HepG2 (cell line): ENCODE measurements around the gene INPP5K. TPM values are rescaled to one million over a fixed set of nuclear protein-coding genes. Genes with fewer than 3 reads are reported as not detected.

Experiments
- ARID3A ChIP-seq: IDR thresholded peaks from 2 replicates; pipeline ENCODE4 v1.6.1; 2012; ENCODE audit warnings: low read depth, low read length, improper control_type of control experiment
- BCL3 ChIP-seq: sonication (generic); formaldehyde crosslinking; IDR thresholded peaks from 2 replicates; pipeline ENCODE4 v1.5.1; 2020; ENCODE audit warnings: mild to moderate bottlenecking, missing genetic modification reagents, moderate library complexity
- ELF1 ChIP-seq: sonication (generic); formaldehyde crosslinking; IDR thresholded peaks from 2 replicates; pipeline ENCODE4 v1.4.0; 2020; ENCODE audit warnings: missing genetic modification reagents
- ELK4 ChIP-seq: sonication (generic); formaldehyde crosslinking; IDR thresholded peaks from 2 replicates; pipeline ENCODE4 v1.9.0; 2021; ENCODE audit warnings: missing genetic modification reagents, borderline replicate concordance
- FOXM1 ChIP-seq: sonication (generic); formaldehyde crosslinking; IDR thresholded peaks from 2 replicates; pipeline ENCODE4 v1.5.0; 2020; ENCODE audit warnings: missing genetic modification reagents
- MEIS2 ChIP-seq: sonication (generic); formaldehyde crosslinking; IDR thresholded peaks from 2 replicates; pipeline ENCODE4 v1.9.0; 2021; ENCODE audit warnings: mild to moderate bottlenecking, missing genetic modification reagents
- MNT ChIP-seq: fragments of 450-650 bp; IDR thresholded peaks from 2 replicates; pipeline ENCODE4 v1.6.1; 2016
- SIN3B ChIP-seq: fragments of 150-350 bp; IDR thresholded peaks from 2 replicates; pipeline ENCODE4 v1.6.1; 2014; ENCODE audit warnings: low read length
- SNAPC2 ChIP-seq: sonication (generic); formaldehyde crosslinking; IDR thresholded peaks from 2 replicates; pipeline ENCODE4 v1.8.1; 2022; ENCODE audit warnings: mild to moderate bottlenecking, missing genetic modification reagents
- SOX13 ChIP-seq, 3 experiments: fragments of 450-650 bp in 1 of 3; sonication (generic) in 1 of 3; formaldehyde crosslinking in 1 of 3; IDR thresholded peaks in 2 of 3; conservative IDR thresholded peaks in 1 of 3; 2 replicates each; pipeline versions ENCODE4 v1.5.0 to v1.6.1; 2016 to 2020; ENCODE audit warnings: antibody characterized with exemption in 1 of 3, mild to moderate bottlenecking in 1 of 3, missing compliant biosample characterization in 1 of 3, missing genetic modification reagents in 1 of 3, moderate library complexity in 1 of 3
- SP140L ChIP-seq: sonication (generic); formaldehyde crosslinking; IDR thresholded peaks from 2 replicates; pipeline ENCODE4 v1.4.0; 2020; ENCODE audit warnings: missing genetic modification reagents, borderline replicate concordance
- SSRP1 ChIP-seq: IDR thresholded peaks from 2 replicates; pipeline ENCODE4 v1.6.1; 2016; ENCODE audit warnings: control low read depth
- ZBTB1 ChIP-seq: sonication (generic); formaldehyde crosslinking; IDR thresholded peaks from 2 replicates; pipeline ENCODE4 v1.4.0; 2020; ENCODE audit warnings: missing genetic modification reagents, borderline replicate concordance
- ZNF253 ChIP-seq: sonication (generic); formaldehyde crosslinking; IDR thresholded peaks from 2 replicates; pipeline ENCODE4 v1.8.0; 2022; ENCODE audit warnings: mild to moderate bottlenecking, missing genetic modification reagents, borderline replicate concordance
- ZNF260 ChIP-seq: sonication (generic); formaldehyde crosslinking; IDR thresholded peaks from 2 replicates; pipeline ENCODE4 v1.4.0; 2020; ENCODE audit warnings: missing genetic modification reagents, low read depth, mild to moderate bottlenecking, borderline replicate concordance
- ZNF281 ChIP-seq: sonication (generic); formaldehyde crosslinking; IDR thresholded peaks from 2 replicates; pipeline ENCODE4 v1.4.0; 2020; ENCODE audit warnings: missing genetic modification reagents, borderline replicate concordance
- ZNF333 ChIP-seq: sonication (generic); formaldehyde crosslinking; IDR thresholded peaks from 2 replicates; pipeline ENCODE4 v1.4.0; 2020; ENCODE audit warnings: mild to moderate bottlenecking, missing genetic modification reagents, borderline replicate concordance
- ZNF510 ChIP-seq: sonication (generic); formaldehyde crosslinking; IDR thresholded peaks from 2 replicates; pipeline ENCODE4 v1.4.0; 2020; ENCODE audit warnings: low read depth, mild to moderate bottlenecking, missing genetic modification reagents
- ZNF557 ChIP-seq: sonication (generic); formaldehyde crosslinking; IDR thresholded peaks from 2 replicates; pipeline ENCODE4 v1.4.0; 2020; ENCODE audit warnings: missing genetic modification reagents
- ZNF572 ChIP-seq: sonication (generic); formaldehyde crosslinking; IDR thresholded peaks from 2 replicates; pipeline ENCODE4 v1.5.1; 2020; ENCODE audit warnings: mild to moderate bottlenecking, missing genetic modification reagents
- ZNF616 ChIP-seq: sonication (generic); formaldehyde crosslinking; IDR thresholded peaks from 2 replicates; pipeline ENCODE4 v1.5.0; 2020; ENCODE audit warnings: low read depth, mild to moderate bottlenecking, missing genetic modification reagents
- ZNF644 ChIP-seq: IDR thresholded peaks from 2 replicates; pipeline ENCODE4 v1.6.1; 2016; ENCODE audit warnings: low read depth
- polyA plus RNA-seq, 8 experiments: library from polyadenylated mRNA; depleted of rRNA in 3 of 8; stranded (reverse) in 7 of 8; unstranded in 1 of 8; fragments of >200 nt; fragmentation: Illumina TruSeq in 4 of 8; extraction: Trizol in 4 of 8; gene quantifications; 2 replicates each; pipeline versions ENCODE4 v1.2.1 to v1.2.3, GENCODE V29; 2011 to 2016; ENCODE audit warnings: low read depth in 4 of 8, missing spikeins in 1 of 8, mixed read lengths in 1 of 8; ENCODE audit not compliant: insufficient read depth in 1 of 8
- total RNA-seq, 5 experiments: library from RNA; depleted of rRNA; stranded (reverse); fragments of >200 nt; fragmentation: Illumina TruSeq; extraction: Trizol; gene quantifications; 2 replicates each; pipeline ENCODE4 v1.2.3, GENCODE V29; 2016; ENCODE audit warnings: low read depth in 1 of 5

INPP5K gene
- total and polyA plus RNA-seq, 2 of the 13 experiments (the other 11 are each of a cell fraction or from before 2014, with no cell fraction given), result 4.8 to 9.6 TPM

- TF ChIP-seq ZNF572 (CRISPR knock-in tag), result no peak
- TF ChIP-seq ZNF510 (CRISPR knock-in tag), result no peak
- no peak for TF ChIP-seq SOX13 (IDR thresholded peaks at IDR 0.05)
- TF ChIP-seq SOX13 (CRISPR knock-in tag; conservative IDR thresholded peaks at IDR 0.05 in 1 of 2, IDR thresholded peaks at IDR 0.05 in 1 of 2), result peak in 1 of 2 experiments; percentile 59; a peak in 1 of 4 replicates
- no peak for TF ChIP-seq ZNF557 (CRISPR knock-in tag)
- peak; percentile 21; the same call in 1 of the 2 replicates for TF ChIP-seq ELF1 (CRISPR knock-in tag)
- TF ChIP-seq ZNF333 (CRISPR knock-in tag), result no peak
- no peak for TF ChIP-seq FOXM1
- TF ChIP-seq MEIS2 (CRISPR knock-in tag), result peak; percentile 79
- TF ChIP-seq BCL3 (CRISPR knock-in tag), result 0 out of 2 replicates have a peak, but pooled peaks have one; percentile 34
- TF ChIP-seq ARID3A, result no peak
- no peak for TF ChIP-seq SSRP1 (CRISPR knock-in tag)
- TF ChIP-seq ELK4 (CRISPR knock-in tag), result no peak
- peak; percentile 35; the same call in 1 of the 2 replicates for TF ChIP-seq ZNF281 (CRISPR knock-in tag)
- TF ChIP-seq SIN3B, result no peak
- TF ChIP-seq ZBTB1 (CRISPR knock-in tag), result no peak
- peak; percentile 47; the same call in 1 of the 2 replicates for TF ChIP-seq ZNF616 (CRISPR knock-in tag)
- no peak for TF ChIP-seq MNT
- TF ChIP-seq ZNF260 (CRISPR knock-in tag), result no peak
- TF ChIP-seq SP140L (CRISPR knock-in tag), result no peak
- TF ChIP-seq SNAPC2, result no peak
- no peak for TF ChIP-seq ZNF644 (CRISPR knock-in tag)
- TF ChIP-seq ZNF253 (CRISPR knock-in tag), result no peak
Observed at GRCh38 chr17:1467898-1468492, 48.4 kb downstream of the INPP5K start (continued).
